Calu3 (cell line): ENCODE data around the gene CLCA1. TPM values are rescaled to one million over a fixed set of nuclear protein-coding genes. Genes with fewer than 3 reads are reported as not detected.
A peak's percentile ranks its signal among the peaks of the same experiment; 100 is the strongest.

ENCODE experiments used
- BruUV-seq: library from RNA; stranded (reverse); fragments of 400-500 nt; replicated peaks from 2 replicates; lab custom pipeline; 2021; lab: Mats Ljungman, UMichigan
- CTCF ChIA-PET: fragments of 300-600 bp; sonication (Branson Sonifier 250); formaldehyde crosslinking; loops from one replicate; lab custom pipeline; 2022; ENCODE audit warnings: antibody characterized with exemption; lab: Charles Lee
- DNase-seq: peaks from one replicate; pipeline ENCODE4 v3.0.0; 2022
- H3K27ac Mint-ChIP-seq: one replicate; pipeline ENCODE4 v1.8.0; 2022; ENCODE audit warnings: mixed read lengths; ENCODE audit not compliant: unreplicated experiment
- H3K27me3 Mint-ChIP-seq: one replicate; pipeline ENCODE4 v1.8.0; 2022; ENCODE audit warnings: mixed read lengths; ENCODE audit not compliant: unreplicated experiment
- H3K36me3 Mint-ChIP-seq: one replicate; pipeline ENCODE4 v1.8.0; 2022; ENCODE audit warnings: mild to moderate bottlenecking, moderate library complexity, mixed read lengths; ENCODE audit not compliant: insufficient read depth, unreplicated experiment
- H3K4me1 Mint-ChIP-seq: one replicate; pipeline ENCODE4 v1.8.0; 2022; ENCODE audit warnings: mild to moderate bottlenecking, low read depth, mixed read lengths; ENCODE audit not compliant: unreplicated experiment
- H3K4me3 Mint-ChIP-seq: one replicate; pipeline ENCODE4 v1.8.0; 2022; ENCODE audit warnings: mild to moderate bottlenecking, low read depth, moderate library complexity, mixed read lengths; ENCODE audit not compliant: unreplicated experiment
- H3K9me3 Mint-ChIP-seq: one replicate; pipeline ENCODE4 v1.8.0; 2022; ENCODE audit warnings: low read depth, mixed read lengths; ENCODE audit not compliant: unreplicated experiment
- CTCF ChIP-seq: fragments of 200-600 bp; IDR thresholded peaks from one replicate; pipeline ENCODE4 v1.8.0; 2022; ENCODE audit warnings: antibody characterized with exemption; ENCODE audit not compliant: unreplicated experiment
- intact Hi-C: fragments of 100-400 bp; cut with micrococcal nuclease; formaldehyde crosslinking; loops from one replicate; pipeline ENCODE4 v1.10.0; 2022; ENCODE audit not compliant: unreplicated experiment
- total RNA-seq: library from RNA; stranded (reverse); gene quantifications from 2 replicates; pipeline ENCODE4 v1.2.3, GENCODE V29; 2022

CLCA1 gene
- total RNA-seq, 1 experiment from 2014 or later, result not detected

- BruUV-seq, result no TSS peak
- no peak for DNase-seq
- no peak for TF ChIP-seq CTCF
- intact Hi-C loops, result no loop called here
- peaks cover 6% of the 10 kb centered on the region for H3K36me3 Mint-ChIP-seq
- CTCF ChIA-PET, result interaction anchor here (0.7 to 1.1 kb wide), 2 partner anchors 31 to 121 kb away, joined by 3 to 4 read pairs; no protein-coding TSS in a partner anchor
- peaks cover 2% of the 10 kb centered on the region for H3K27me3 Mint-ChIP-seq
- H3K4me1 Mint-ChIP-seq, result peaks cover 26% of the 10 kb centered on the region
- no peak overlapping the region for H3K27ac Mint-ChIP-seq
- H3K4me3 Mint-ChIP-seq, result no peak overlapping the region
- H3K9me3 Mint-ChIP-seq, result no peaks in the 10 kb centered on the region
Observed at GRCh38 chr1:86504137-86504479, 35.4 kb downstream of the CLCA1 start.

- H3K4me3 Mint-ChIP-seq, result no peak overlapping the region
- H3K27ac Mint-ChIP-seq, result no peak overlapping the region
- no peaks in the 10 kb centered on the region for H3K9me3 Mint-ChIP-seq
- BruUV-seq, result no TSS peak
- peak; percentile 12 for DNase-seq
- intact Hi-C loops, result no loop called here
- CTCF ChIA-PET, result interaction anchor here (1.1 to 1.6 kb wide), 2 partner anchors 13 to 32 kb away, joined by 3 to 4 read pairs; no protein-coding TSS in a partner anchor
- H3K27me3 Mint-ChIP-seq, result no peaks in the 10 kb centered on the region
- H3K36me3 Mint-ChIP-seq, result peaks cover 6% of the 10 kb centered on the region
- no peak for TF ChIP-seq CTCF
- H3K4me1 Mint-ChIP-seq, result peaks cover 26% of the 10 kb centered on the region
Observed at GRCh38 chr1:86504895-86505563, 36.3 kb downstream of the CLCA1 start.

- Mint-ChIP-seq H3K36me3 (peaks cover 6% of the 10 kb centered on the region), H3K4me3 (no peak overlapping the region), H3K27ac (no peak overlapping the region), H3K4me1 (peaks cover 26% of the 10 kb centered on the region), H3K9me3 (no peaks in the 10 kb centered on the region), H3K27me3 (no peaks in the 10 kb centered on the region)
- no peak for TF ChIP-seq CTCF
- DNase-seq, result no peak
- no TSS peak for BruUV-seq
- CTCF ChIA-PET, result interaction anchor here (1.6 kb wide), 1 partner anchor 13 kb away, joined by 3 read pairs; no protein-coding TSS in a partner anchor
- intact Hi-C loops, result no loop called here
Observed at GRCh38 chr1:86505564-86505902, 36.8 kb downstream of the CLCA1 start.

- Mint-ChIP-seq H3K9me3 (no peaks in the 10 kb centered on the region), H3K4me3 (no peak overlapping the region), H3K27me3 (no peaks in the 10 kb centered on the region), H3K4me1 (peaks cover 13% of the 10 kb centered on the region), H3K36me3 (no peaks in the 10 kb centered on the region), H3K27ac (no peak overlapping the region)
- peak; percentile 5 for DNase-seq
- CTCF ChIA-PET, result no interaction called here
- intact Hi-C loops, result no loop called here
- no TSS peak for BruUV-seq
- TF ChIP-seq CTCF, result peak; percentile 52
Observed at GRCh38 chr1:86507935-86508582, 39.3 kb downstream of the CLCA1 start.
